GM19238 (cell line): Measurements from ENCODE around the gene LRRC26.

Experiments used
- DNase-seq: peaks from one replicate; pipeline ENCODE4 v3.0.0; 2011; ENCODE audit warnings: low spot score; ENCODE audit not compliant: insufficient read length

LRRC26 gene

DNA sequence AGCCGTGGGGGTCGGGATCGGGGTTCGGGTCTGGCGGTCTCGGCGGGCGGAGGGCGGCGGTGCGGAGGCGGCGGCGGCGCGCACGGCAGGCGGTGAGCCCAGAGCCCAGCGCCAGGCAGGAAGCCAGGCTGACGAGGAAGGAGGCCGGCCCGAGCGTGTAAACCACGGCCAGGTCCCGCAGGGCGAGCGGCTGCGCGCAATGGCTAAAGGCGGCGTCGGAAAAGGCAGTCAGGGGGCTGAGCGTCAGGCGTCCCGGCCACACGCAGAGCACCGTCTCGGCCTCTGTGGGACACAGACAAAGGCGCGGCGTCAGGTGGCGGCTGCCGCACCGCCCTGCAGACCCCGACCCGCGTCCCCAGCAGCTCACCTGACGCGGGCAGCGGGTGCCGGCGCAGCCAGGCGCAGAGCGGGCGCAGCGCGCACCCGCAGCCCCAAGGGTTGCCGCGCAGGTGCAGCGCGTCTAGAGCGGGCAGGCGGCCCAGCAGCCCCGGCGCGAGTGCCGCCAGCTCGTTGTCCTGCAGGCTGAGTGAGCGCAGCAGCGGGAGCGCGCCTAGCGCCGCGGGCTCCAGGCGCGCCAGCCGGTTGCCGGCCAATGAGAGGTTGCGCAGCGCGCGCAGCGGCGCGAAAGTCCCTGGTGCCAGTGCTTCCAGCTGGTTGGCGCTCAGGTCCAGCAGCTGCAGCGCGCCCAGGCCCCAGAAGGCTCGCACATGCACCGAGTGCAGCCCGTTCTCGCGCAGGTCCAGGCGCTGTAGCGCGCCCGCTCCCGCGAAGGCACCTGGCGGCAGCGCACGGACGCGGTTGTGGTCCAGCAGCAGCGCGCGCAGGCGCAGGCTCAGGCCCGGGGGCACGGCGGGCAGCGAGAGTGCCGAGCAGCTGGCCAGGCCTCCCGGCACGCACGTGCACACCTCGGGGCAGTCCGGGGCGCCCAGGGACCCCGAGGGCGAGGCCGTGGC lies 671 bp downstream of the LRRC26 start:
- no peak for DNase-seq

DNA sequence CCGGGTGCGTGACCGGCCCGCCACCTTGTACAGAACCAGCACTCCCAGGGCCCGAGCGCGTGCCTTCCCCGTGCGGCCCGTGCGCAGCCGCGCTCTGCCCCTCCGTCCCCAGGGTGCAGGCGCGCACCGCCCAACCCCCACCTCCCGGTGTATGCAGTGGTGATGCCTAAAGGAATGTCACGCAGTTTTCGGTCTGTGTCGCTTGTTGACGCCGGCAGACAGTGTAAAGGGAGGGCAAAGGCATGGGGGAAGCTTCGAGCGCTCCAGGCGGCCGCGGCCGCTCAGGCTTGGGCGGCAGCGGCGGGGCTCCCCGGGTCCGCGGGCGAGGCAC lies 1.3 kb downstream of the LRRC26 start:
- no peak for DNase-seq

DNA sequence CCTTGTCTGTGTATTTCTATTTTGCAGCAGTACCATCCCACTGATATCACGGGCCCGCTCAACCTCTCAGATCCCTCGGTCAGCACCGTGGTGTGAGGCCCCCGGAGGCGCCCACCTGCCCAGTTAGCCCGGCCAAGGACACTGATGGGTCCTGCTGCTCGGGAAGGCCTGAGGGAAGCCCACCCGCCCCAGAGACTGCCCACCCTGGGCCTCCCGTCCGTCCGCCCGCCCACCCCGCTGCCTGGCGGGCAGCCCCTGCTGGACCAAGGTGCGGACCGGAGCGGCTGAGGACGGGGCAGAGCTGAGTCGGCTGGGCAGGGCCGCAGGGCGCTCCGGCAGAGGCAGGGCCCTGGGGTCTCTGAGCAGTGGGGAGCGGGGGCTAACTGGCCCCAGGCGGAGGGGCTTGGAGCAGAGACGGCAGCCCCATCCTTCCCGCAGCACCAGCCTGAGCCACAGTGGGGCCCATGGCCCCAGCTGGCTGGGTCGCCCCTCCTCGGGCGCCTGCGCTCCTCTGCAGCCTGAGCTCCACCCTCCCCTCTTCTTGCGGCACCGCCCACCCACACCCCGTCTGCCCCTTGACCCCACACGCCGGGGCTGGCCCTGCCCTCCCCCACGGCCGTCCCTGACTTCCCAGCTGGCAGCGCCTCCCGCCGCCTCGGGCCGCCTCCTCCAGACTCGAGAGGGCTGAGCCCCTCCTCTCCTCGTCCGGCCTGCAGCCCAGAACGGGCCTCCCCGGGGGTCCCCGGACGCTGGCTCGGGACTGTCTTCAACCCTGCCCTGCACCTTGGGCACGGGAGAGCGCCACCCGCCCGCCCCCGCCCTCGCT lies 1.9 kb downstream of the LRRC26 start:
- no peak for DNase-seq

DNA sequence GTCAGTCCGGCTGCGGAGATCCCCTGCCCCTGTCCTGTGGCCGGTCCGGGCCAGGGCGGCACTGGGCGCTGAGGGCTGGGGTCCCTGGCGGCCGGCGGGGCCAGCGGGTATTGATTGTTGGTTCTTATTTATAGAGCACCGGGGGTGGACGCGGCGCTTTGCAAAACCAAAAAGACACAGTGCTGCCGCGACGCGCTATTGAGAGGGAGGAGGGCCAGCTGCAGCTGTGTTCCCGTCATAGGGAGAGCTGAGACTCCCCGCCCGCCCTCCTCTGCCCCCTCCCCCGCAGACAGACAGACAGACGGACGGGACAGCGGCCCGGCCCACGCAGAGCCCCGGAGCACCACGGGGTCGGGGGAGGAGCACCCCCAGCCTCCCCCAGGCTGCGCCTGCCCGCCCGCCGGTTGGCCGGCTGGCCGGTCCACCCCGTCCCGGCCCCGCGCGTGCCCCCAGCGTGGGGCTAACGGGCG lies 2.5 kb downstream of the LRRC26 start:
- DNase-seq: no peak

DNA sequence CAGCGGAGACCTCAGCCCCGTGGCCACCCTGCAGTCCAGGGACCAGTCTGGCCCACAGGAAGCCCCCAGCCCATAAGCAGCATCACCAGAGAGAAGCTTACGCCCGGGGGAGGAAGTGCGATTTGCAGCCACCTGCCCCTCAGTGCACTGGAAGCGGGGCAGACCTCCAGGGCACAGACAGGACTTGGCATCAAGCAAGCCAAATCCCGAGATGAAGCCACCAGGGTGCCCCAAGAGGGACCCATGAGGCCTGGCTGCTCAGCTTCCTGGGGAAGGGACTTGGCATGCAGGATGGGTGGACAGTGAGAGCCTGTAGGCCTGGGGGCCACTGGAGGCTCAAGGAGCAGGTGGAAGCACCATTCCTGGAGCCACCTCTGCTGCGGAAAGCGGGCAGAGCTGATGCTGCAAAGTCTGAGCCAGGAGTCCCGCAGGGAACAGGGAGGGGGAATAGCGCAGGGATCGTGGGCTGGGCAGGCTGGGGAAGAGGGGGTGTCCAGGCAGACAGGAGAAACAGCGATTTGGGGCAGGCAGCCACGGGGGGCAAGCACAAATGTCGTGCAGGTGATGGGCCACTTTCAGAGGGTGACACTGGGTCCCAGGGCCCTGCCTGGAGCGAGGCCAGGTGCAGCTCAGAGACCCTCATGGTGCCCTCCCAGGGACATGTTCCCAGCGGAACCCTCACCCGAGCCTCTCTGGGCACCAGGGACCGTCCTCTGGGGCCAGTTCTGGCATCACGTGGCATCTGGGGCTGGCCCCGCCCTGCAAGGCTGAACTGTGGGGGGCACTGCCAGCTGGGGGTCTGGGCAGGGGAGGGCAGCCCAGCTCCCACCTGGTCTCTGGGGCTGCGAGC lies 3.2 kb downstream of the LRRC26 start:
- no peak for DNase-seq

DNA sequence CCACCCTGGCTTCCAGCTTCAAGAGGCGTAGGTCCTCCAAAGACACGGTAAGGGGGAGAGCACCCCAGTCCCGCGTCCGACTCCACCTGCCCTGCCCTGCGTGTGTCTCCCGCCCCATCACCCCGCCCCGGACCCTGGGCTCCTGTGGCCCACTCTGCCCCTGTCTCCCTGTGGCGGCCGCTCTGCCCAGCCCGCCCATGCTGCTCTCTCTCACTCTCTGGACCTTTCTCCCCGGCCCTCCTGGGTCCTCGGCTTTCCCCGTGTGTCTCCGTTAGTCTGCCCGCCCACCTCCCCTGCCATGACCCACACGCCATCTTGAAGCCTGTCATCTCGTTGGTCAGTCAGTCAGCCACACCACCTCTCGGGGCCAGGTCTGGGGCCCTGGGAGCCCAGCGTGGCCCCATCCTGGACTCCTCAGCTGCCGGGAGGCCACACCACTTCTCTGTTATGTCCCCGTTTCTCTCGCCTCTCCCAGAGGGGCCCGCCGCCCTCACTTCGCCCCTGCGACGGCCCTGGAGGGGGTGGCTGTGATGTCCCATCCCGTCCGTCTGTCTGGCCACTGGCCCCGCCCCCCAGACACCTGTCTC lies 4.5 kb downstream of the LRRC26 start:
- no peak for DNase-seq

DNA sequence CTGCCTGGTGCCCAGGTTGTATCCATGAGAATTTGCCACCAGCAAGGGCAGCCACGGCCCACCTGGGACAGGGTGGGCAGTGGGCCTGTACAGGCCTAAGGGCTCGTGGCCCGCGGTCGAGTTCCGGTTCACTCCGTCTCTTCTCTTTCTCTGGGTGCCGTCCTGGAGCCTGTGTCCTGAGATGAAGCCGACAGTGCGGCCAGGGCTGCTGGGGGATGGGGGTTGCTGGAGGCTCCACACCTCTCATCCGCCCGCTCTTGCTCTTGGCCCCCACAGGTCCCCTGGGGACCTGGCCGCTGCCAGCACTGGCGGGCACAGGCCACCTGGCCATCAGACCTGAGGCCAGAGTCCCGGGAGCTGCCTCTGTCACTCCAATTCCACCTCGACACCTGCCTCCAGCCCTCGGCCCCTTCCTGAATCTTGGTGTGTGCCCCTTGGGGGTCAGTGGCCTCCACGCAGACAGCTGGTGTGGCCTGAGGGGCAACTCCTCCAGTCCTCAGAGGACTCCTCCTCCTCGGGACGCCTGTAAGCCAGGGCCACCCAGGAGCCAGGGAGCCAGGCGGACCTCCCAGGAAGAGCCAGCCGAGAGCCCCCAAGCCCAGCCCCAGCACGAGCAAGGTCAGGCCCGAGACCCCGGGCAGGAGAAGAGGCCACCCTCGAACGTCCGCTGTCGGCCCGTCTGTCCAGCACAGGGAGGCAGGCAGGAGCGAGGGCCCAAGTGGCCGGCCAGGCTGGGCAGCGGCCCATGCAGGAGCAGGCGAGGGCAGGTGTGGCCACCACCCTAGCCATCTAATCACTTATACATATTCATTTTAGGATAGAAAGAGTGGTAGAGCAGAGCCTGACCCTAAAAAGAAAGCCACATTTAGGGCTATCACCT lies 5.2 kb downstream of the LRRC26 start:
- DNase-seq: no peak

DNA sequence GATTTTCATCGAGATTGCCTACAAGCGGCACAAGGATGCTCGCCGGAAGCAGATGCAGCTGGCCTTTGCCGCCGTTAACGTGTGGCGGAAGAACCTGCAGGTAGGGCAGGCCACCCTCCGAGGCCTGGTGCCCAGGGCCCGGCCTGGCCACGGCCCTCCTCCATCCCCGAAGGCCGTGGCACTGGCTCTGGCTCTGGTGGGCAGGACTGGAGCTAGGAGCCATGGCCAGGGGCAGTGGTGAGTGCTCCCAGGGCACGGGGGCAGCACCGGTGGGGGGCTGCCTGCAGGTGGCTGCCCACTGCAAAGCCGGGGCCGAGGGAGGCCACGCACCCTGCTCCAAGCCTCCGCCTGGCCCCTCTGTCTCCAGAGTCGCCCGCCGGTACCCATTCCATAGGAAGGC lies 6.0 kb downstream of the LRRC26 start:
- DNase-seq: no peak

DNA sequence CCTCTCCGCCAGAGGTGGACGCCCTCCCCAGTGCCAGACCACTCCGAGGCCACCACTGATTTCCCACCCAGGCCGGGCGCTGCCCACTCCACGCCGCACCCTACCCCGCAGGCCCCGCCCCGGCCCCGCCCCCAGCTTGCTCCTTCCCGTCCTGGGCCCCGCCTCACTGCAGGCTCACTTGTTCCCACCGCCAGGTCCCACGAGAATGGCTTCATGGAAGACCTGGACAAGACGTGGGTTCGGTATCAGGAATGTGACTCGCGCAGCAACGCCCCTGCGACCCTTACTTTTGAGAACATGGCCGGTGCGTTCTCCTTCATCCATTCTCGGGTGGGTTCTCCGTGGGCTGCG lies 6.5 kb downstream of the LRRC26 start:
- DNase-seq: no peak

DNA sequence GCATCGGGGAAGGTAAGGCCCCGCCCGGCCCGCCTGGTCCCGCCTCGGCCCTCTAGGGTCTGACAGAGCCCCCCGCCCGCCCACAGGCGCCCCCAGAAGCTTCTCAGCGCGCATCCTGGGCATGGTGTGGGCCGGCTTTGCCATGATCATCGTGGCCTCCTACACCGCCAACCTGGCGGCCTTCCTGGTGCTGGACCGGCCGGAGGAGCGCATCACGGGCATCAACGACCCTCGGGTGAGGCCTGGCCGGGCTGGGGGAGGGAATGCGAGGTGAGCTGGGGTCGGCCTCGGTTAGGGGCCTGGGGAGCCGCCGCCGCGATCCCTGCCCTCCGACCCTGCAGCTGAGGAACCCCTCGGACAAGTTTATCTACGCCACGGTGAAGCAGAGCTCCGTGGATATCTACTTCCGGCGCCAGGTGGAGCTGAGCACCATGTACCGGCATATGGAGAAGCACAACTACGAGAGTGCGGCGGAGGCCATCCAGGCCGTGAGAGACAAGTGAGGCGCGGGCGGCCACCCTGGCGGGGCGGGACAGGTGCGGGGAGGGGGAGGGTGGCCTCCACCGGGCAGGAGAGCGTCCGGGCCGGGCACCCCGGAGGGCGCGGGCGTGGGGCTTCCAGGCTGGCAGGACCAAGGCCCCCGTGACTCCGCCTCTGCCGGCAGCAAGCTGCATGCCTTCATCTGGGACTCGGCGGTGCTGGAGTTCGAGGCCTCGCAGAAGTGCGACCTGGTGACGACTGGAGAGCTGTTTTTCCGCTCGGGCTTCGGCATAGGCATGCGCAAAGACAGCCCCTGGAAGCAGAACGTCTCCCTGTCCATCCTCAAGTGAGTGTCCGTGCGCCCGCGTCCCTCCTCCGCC lies 7.1 kb downstream of the LRRC26 start:
- no peak for DNase-seq

DNA sequence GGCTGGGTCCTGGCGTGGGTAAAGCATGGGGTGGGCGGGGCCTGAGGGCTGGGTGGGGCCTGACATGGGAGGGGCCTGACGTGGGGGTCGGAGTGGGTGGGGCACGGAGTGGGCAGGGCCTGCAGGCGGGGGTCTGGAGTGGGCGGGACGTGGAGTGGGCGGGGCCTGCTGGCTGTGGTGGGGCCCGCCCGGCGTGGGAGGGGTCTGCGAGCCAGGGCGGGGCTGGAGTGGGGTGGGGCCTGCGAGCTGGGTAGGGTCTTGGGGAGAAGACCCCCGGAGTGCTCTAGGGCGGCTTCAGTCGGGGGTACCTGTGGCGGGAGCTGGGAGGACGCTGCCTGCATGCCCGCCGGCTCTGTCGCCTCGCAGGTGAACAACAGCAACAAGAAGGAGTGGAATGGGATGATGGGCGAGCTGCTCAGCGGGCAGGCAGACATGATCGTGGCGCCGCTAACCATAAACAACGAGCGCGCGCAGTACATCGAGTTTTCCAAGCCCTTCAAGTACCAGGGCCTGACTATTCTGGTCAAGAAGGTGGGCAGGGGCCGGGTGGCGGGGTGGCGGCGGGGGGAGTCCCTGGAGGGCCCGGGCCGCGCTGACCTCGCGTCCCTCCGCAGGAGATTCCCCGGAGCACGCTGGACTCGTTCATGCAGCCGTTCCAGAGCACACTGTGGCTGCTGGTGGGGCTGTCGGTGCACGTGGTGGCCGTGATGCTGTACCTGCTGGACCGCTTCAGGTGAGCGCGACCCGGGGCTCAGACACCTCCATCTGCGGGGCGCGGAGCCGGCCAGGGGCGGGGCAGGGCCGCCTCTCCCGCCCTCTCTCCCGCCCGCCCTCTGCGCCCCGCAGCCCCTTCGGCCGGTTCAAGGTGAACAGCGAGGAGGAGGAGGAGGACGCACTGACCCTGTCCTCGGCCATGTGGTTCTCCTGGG lies 8.0 kb downstream of the LRRC26 start:
- DNase-seq: no peak

DNA sequence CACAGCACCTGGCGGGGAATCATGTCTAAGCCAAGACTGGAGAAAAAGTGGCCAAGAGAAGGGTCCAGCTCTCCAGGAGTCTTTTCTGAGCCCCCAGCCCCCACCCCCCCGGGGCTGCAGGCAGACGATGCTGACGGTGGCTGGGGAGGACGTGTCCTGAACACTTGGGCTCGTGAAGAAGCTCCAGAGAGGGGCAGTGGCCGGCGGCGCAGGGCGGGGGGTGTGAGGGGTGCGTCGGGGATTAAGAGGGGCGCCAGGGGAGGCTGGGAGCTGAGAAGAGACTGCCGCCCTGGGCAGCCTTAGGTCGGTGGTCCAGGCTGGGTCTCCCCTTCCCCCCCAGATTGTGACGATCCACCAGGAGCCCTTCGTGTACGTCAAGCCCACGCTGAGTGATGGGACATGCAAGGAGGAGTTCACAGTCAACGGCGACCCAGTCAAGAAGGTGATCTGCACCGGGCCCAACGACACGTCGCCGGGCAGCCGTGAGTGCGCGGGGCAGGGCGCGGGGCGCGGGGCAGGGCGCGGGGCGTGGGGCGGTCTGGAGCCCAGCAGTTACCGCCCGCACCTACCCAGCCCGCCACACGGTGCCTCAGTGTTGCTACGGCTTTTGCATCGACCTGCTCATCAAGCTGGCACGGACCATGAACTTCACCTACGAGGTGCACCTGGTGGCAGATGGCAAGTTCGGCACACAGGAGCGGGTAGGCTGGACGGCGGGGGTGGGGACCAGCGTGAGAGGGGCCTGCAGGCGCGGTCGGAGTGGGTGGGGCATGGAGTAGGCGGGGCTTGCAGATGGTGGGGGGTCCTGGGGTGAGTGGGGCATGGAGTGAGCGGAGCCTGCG lies 8.9 kb downstream of the LRRC26 start:
- DNase-seq: no peak

DNA sequence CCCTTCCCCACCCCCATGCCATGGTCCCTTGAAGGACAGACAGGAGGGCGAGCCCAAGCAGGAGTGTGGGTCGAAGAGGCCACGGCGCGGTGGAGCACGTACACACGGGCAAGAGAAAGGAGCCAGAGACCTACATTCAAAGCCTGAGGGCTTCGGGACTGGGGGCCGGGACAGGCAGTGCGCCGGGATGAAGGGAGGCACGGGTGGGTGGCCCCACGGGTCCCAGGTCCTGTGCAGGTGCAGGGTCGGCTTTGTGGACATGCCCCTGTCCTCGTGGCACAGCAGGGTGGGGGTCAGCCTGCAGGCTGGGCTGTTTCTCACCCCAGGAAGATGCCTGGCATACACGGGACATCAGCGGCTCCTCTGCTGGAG lies 9.8 kb downstream of the LRRC26 start:
- DNase-seq: no peak

DNA sequence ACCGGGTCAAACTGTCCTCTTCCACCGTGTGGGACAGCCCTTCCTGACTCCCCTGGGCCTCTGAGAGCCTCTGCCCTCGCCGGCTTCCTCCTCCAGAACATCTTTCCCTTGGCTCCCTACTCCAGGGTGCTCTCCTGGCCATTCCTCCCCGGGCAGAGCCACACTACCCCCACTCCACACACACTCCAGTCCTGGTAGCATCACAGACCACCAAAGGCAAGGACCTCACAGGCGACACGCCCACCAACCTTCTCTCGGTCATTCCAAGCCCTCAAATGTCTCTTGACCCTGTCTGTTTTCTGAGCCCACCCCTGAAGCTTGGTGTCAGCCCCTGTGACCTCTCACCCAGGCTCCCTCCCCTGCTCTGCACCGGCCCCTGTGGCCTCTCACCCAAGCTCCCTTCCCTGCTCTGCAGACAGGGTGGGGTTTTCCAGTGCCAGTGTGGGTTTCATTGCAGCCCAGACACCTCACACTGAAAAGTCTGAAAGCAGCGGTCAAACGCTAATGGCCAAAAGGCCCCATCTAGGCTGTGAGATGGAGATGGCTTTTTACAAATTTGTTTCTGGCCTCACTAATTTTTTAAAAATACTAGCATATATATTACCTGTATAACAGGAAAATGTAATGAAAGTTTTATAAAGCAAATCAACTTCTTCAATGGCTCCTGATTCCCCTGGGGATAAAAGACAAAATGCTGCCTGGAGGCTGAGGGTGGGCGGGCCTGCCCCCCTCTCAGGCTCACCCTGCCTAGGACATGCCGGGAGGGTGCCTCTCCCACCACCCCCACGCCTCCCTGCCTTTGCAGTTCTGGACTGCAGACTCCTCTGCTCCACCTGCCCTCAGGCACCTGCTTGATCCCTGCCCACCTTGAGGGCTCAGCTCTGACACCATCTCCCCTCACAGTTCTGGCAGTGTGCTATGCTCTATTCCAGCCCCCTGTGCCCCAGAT lies 10.5 kb downstream of the LRRC26 start:
- DNase-seq: no peak

DNA sequence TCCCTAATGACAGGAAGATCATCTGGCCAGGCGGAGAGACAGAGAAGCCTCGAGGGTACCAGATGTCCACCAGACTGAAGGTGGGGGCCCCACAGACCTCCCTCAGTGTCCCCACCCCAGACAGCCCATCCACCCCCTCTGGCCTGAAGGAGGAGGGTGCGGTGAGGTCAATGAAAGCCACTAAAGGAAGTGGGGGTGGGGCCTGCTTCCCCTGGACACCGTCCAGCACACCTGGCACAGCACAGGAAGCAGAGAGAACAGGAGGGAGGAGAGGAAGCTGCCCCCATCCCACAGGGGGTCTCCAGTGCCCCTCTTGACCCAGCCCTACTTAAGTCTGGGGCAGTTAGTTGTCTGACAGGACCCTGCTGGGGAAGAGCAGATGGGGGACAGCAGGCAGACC lies 11.2 kb downstream of the LRRC26 start:
- DNase-seq: no peak
